Heart left ventricle (tissue), 13 donors: ENCODE results near the gene IL1A.

Experiments used
- POLR2A ChIP-seq, 2 donors: fragments of 450-650 bp; IDR thresholded peaks; one replicate each; pipeline ENCODE4 v1.6.1; 2017; ENCODE audit warnings: antibody characterized with exemption in 2 of 2, mild to moderate bottlenecking in 2 of 2, moderate library complexity in 2 of 2
- TF ChIP-seq, protein P1 (sequence below), 12 donors: fragments of 200-600 bp; sonication (generic) in 4 of 12; IDR thresholded peaks; one replicate each; pipeline versions ENCODE4 v1.5.0 to v1.8.0; 2018 to 2022; ENCODE audit warnings: antibody characterized with exemption in 12 of 12, mild to moderate bottlenecking in 5 of 12
- donor health status: ischemic (EF 13 %, LVEDD 7.1; RV severe dilation, severe dysfunction).
- donor health status: DM: no; HTN: yes; CAD: no.
- donor health status: DM: no; HTN: no; CAD: no.
- donor health status: ischemic (EF 25% LVEDD 6.9; RV normal size, moderate dysfunction).
- donor health status: ischemic (EF 25% LVEDD 5.7; RV mildly dilated, moderate dysfunction).
- donor health status: ischemic (EF 35%, LVEDD 5.7; RV mildly dilated, moderate dysfunction).
- donor health status: nonischemic (EF 11% LVEDD 7.7; RV severe dilation, severe dysfunction).
- donor health status: DM: yes; HTN: yes; CAD: no.
- donor health status: PGD.
- donor health status: ischemic (EF 29% LVEDD 5.4; RV normal size, mild dysfunction).
- donor health status: nonischemic (EF 23%, LVEDD 6.1; RV moderate dilation, normal function).

- no peak for TF ChIP-seq POLR2A (IDR thresholded peaks at IDR 0.05)
- TF ChIP-seq, protein P1, sequence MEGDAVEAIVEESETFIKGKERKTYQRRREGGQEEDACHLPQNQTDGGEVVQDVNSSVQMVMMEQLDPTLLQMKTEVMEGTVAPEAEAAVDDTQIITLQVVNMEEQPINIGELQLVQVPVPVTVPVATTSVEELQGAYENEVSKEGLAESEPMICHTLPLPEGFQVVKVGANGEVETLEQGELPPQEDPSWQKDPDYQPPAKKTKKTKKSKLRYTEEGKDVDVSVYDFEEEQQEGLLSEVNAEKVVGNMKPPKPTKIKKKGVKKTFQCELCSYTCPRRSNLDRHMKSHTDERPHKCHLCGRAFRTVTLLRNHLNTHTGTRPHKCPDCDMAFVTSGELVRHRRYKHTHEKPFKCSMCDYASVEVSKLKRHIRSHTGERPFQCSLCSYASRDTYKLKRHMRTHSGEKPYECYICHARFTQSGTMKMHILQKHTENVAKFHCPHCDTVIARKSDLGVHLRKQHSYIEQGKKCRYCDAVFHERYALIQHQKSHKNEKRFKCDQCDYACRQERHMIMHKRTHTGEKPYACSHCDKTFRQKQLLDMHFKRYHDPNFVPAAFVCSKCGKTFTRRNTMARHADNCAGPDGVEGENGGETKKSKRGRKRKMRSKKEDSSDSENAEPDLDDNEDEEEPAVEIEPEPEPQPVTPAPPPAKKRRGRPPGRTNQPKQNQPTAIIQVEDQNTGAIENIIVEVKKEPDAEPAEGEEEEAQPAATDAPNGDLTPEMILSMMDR (IDR thresholded peaks at IDR 0.05): no peak
These were observed 2.0 kb downstream of the IL1A start for GRCh38 chr2:112782234-112782799.
